Upper lobe of left lung (tissue), 6 donors: ENCODE data around the gene PUM1. TPM values are rescaled to one million over a fixed set of nuclear protein-coding genes. Genes with fewer than 3 reads are reported as not detected.
A peak's percentile ranks its signal among the peaks of the same experiment; 100 is the strongest.

Experiments used
- ATAC-seq, 2 donors: fragments of 200-7000 bp; cut with Tn5 transposase; one replicate each; pipeline ENCODE4 v1.9.1; 2022; ENCODE audit warnings: mild to moderate bottlenecking in 2 of 2, moderate library complexity in 2 of 2; ENCODE audit not compliant: low FRiP score in 2 of 2
- DNase-seq, 2 donors: peaks; one replicate each; pipeline ENCODE4 v3.0.0-alpha.2; 2019 to 2020
- H3K27ac ChIP-seq, 4 donors: fragments of 200-600 bp; sonication (generic); one replicate each; pipeline ENCODE4 v1.5.1; 2016 to 2019
- H3K27me3 ChIP-seq, 4 donors: fragments of 200-600 bp; sonication (generic); one replicate each; pipeline ENCODE4 v1.5.1; 2017 to 2019
- H3K36me3 ChIP-seq, 4 donors: fragments of 200-600 bp; sonication (generic); one replicate each; pipeline ENCODE4 v1.5.1; 2016 to 2019
- H3K4me1 ChIP-seq, 4 donors: fragments of 200-600 bp; sonication (generic); one replicate each; pipeline ENCODE4 v1.5.1; 2018 to 2019
- H3K4me3 ChIP-seq, 4 donors: fragments of 200-600 bp; sonication (generic); one replicate each; pipeline ENCODE4 v1.5.1; 2017 to 2019; ENCODE audit warnings: mild to moderate bottlenecking in 2 of 4, moderate library complexity in 1 of 4
- H3K9me3 ChIP-seq, 4 donors: fragments of 200-600 bp; sonication (generic); one replicate each; pipeline ENCODE4 v1.5.1; 2018 to 2019
- EP300 ChIP-seq, 4 donors: sonication (generic); formaldehyde crosslinking; IDR thresholded peaks; one replicate each; pipeline ENCODE4 v1.5.1; 2017; ENCODE audit warnings: antibody characterized with exemption in 4 of 4, control low read depth in 2 of 4
- POLR2A ChIP-seq, 4 donors: fragments of 450-650 bp; IDR thresholded peaks; one replicate each; pipeline ENCODE4 v1.5.1; 2016 to 2017; ENCODE audit warnings: antibody characterized with exemption in 4 of 4, mild to moderate bottlenecking in 2 of 4
- POLR2AphosphoS5 ChIP-seq, 2 donors: sonication (generic); formaldehyde crosslinking; IDR thresholded peaks; one replicate each; pipeline ENCODE4 v1.5.1; 2017; ENCODE audit warnings: antibody characterized with exemption in 2 of 2
- WGBS, 2 donors: methylation state at CpG; one replicate each; pipeline ENCODE4 v1.1.5; 2017 to 2018; 5-methylcytosine and 5-hydroxymethylcytosine counted together
- total RNA-seq, 6 donors: library from RNA; depleted of rRNA in 4 of 6; stranded (reverse); fragments of >200 nt in 4 of 6; gene quantifications; one replicate each; pipeline versions ENCODE4 v1.1.0 to v1.2.1, GENCODE V29; 2016 to 2021
- TF ChIP-seq, protein P1 (sequence below), 6 experiments: fragments of 450-650 bp in 4 of 6; fragments of 200-600 bp in 2 of 6; sonication (generic) in 2 of 6; IDR thresholded peaks; one replicate each; pipeline ENCODE4 v1.5.1; 2016 to 2019; ENCODE audit warnings: antibody characterized with exemption in 6 of 6
- donor health status: DM: no; HTN: no; CAD: no; lungs with moderate emphysema.
- donor health status: DM: no; HTN: yes; CAD: no; lungs with severe emphysema.

Gene PUM1
- total RNA-seq, 6 donors from 2014 or later: 85.7 to 124 (median 99.8) TPM

DNA sequence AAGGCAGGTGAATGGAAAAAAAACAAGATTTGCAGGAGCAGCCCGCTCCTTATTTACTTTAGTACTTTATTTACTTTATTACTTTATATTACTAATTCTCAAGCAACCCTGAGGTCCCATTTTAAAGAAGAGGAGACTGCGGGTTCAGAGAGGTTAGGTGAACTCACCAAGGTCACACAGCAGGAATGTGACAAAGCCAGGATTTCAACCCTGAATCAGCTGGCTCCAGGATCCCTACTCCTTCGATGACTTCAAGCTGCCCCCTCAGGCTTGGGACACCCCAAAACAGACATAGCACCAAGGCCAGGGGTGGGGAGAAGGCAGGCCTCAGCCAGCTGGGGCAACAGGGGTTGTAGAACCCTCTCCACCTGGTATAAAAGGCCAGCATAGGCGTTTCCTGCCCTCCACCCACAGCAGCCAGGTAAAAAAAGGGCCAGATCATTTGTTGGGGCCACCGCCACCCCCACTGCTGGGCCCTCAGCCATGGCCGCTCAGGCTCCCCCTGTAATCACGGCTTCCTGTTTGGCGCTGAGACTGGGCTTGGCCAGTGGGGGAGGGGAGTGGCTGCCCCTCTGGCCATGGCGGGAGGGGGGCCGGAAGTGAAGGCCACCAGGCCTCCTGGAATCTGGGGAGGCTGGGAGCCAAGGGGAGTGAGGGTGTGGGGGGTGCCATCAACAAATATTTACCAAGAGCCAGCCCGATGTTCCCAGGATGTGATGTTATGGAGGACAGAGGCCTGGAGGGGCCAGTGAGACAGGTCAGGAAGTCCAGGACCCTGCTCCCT is 163.5 kb downstream of the PUM1 start:
- H3K9me3 ChIP-seq: no peaks in the 10 kb centered on the region
- TF ChIP-seq POLR2AphosphoS5 (IDR thresholded peaks at IDR 0.05): peak; percentile 47 to 52
- TF ChIP-seq EP300 (IDR thresholded peaks at IDR 0.05): no peak
- TF ChIP-seq POLR2A (IDR thresholded peaks at IDR 0.05): no peak
- TF ChIP-seq, protein P1, sequence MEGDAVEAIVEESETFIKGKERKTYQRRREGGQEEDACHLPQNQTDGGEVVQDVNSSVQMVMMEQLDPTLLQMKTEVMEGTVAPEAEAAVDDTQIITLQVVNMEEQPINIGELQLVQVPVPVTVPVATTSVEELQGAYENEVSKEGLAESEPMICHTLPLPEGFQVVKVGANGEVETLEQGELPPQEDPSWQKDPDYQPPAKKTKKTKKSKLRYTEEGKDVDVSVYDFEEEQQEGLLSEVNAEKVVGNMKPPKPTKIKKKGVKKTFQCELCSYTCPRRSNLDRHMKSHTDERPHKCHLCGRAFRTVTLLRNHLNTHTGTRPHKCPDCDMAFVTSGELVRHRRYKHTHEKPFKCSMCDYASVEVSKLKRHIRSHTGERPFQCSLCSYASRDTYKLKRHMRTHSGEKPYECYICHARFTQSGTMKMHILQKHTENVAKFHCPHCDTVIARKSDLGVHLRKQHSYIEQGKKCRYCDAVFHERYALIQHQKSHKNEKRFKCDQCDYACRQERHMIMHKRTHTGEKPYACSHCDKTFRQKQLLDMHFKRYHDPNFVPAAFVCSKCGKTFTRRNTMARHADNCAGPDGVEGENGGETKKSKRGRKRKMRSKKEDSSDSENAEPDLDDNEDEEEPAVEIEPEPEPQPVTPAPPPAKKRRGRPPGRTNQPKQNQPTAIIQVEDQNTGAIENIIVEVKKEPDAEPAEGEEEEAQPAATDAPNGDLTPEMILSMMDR (IDR thresholded peaks at IDR 0.05): no peak
- H3K36me3 ChIP-seq: no peaks in the 10 kb centered on the region
- no peak overlapping the region for H3K4me3 ChIP-seq
- H3K27ac ChIP-seq: peak overlapping the region; percentile 55 to 83 (median 72)
- 31 to 44% methylated on average over 8 to 10 of the region's 11 CpGs for whole genome bisulfite sequencing, 2 donors
- H3K27me3 ChIP-seq: no peaks in the 10 kb centered on the region
- H3K4me1 ChIP-seq: peaks cover 20 to 37% (median 34%) of the 10 kb centered on the region in 4 donors
- no peak for DNase-seq
- peak in 1 of 2 donors; percentile 2 for ATAC-seq

DNA sequence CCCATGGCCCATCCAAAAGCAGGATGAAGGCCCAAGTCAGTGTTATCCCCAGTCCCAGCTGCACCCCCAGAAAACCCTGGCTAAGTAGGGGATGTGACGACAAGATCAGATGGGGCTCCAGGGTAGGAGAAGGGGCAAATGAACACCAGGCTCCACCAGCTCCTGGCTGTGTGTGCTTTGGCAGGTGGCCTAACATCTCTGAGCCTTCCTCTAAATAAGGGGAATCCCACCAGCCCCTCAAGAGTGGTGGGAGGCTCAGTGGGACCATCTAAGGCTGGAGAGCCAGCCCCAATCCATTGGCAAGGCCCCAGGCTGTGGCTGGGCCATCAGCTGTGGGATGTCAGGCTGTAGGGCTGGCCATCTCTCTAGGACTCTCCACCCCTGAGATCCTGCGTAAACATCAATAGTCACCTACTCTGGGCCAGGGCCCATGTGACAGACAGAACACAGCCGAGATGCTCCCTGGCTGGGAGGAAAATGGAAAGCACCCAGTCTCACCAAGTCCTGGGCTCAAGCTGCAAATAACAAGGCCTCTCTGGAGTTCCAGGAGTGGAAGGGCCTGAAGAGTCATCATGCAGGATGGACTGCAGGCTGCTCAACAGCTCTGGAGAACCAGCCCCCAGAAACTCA is 164.5 kb downstream of the PUM1 start:
- DNase-seq (no peak), ATAC-seq (no peak)
- TF ChIP-seq POLR2AphosphoS5 (IDR thresholded peaks at IDR 0.05): no peak
- TF ChIP-seq, protein P1 (IDR thresholded peaks at IDR 0.05): no peak
- TF ChIP-seq POLR2A (IDR thresholded peaks at IDR 0.05): no peak
- no peak for TF ChIP-seq EP300 (IDR thresholded peaks at IDR 0.05)
- H3K27me3 ChIP-seq: no peaks in the 10 kb centered on the region
- no peaks in the 10 kb centered on the region for H3K36me3 ChIP-seq
- no peaks in the 10 kb centered on the region for H3K9me3 ChIP-seq
- H3K4me3 ChIP-seq: no peak overlapping the region
- peak overlapping the region in 2 of 4 donors; percentile 81 to 83 for H3K27ac ChIP-seq
- peaks cover 20 to 29% (median 28%) of the 10 kb centered on the region in 4 donors for H3K4me1 ChIP-seq
- 80 to 85% methylated on average over 2 to 3 of the region's 3 CpGs for WGBS, 2 donors

DNA sequence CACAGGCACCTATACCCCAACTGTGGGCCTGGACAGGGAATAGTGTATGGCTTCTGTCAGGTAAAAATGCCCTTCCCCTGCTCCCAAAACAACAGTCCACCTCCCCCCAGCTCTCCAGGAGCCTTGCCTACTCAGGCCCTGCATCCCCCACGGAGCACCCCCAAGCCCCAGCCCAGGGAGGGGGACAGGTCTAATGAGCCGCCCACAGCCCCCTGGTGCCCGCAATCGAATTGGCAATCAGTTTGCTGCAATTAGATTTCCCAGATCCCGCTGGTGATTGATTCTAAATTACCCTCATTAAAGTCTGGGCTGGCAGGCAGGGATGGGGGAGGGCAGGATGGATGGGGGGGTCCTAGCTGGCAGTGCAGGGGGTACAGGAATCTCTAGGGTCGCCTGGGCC is 165.0 kb downstream of the PUM1 start:
- Histone ChIP-seq H3K9me3 (no peaks in the 10 kb centered on the region), H3K27me3 (no peaks in the 10 kb centered on the region), H3K27ac (no peak overlapping the region), H3K4me3 (no peak overlapping the region), H3K4me1 (peaks cover 20 to 29% (median 25%) of the 10 kb centered on the region in 4 donors), H3K36me3 (no peaks in the 10 kb centered on the region)
- TF ChIP-seq EP300 (IDR thresholded peaks at IDR 0.05) (no peak), POLR2AphosphoS5 (IDR thresholded peaks at IDR 0.05) (no peak), POLR2A (IDR thresholded peaks at IDR 0.05) (no peak)
- TF ChIP-seq, protein P1 (IDR thresholded peaks at IDR 0.05): no peak
- WGBS, 2 donors: 90 to 100% methylated on average over 2 to 5 of the region's 6 CpGs
- no peak for DNase-seq
- ATAC-seq: no peak

DNA sequence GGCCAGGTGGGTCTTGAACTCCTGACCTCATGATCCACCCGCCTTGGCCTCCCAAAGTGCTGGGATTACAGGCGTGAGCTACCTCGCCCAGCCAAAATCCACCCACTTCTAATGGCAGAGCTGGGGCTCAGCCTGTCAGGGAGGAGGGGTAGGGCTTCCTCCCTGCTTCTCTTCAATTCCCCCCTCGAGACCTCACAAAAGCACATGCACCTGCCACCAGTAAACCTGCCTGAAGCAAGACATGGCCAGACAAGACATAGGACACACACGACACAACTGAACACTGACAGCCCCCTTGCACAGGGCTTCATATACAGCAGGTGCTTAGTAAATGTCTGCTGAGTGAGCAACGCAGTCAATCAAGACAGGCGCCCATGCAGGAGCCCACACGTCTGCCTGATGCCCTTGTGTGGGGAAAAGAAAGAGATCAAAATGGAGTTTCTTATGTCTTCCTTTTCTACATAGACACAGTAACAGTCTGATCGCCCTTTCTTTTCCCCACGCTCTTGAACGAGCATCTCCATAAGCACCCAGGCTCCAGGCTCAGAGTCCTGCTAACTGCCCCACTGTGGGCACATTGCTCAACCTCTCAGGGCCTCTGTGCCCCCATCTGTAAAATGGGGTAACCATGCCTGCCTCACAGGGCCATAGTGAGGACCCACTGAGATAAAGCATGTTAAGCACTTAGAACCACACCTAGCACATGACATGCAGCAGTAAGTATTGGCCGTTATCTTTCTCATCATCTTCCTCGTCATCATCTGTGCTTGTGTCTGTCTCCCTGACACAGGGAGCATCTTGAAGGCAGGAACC is 165.7 kb downstream of the PUM1 start:
- Histone ChIP-seq H3K4me3 (no peak overlapping the region), H3K27me3 (no peaks in the 10 kb centered on the region), H3K4me1 (peaks cover 20 to 32% (median 25%) of the 10 kb centered on the region in 4 donors), H3K27ac (no peak overlapping the region), H3K9me3 (no peaks in the 10 kb centered on the region), H3K36me3 (no peaks in the 10 kb centered on the region)
- TF ChIP-seq EP300 (IDR thresholded peaks at IDR 0.05) (no peak), POLR2AphosphoS5 (IDR thresholded peaks at IDR 0.05) (no peak), POLR2A (IDR thresholded peaks at IDR 0.05) (no peak)
- TF ChIP-seq, protein P1 (IDR thresholded peaks at IDR 0.05): no peak
- no peak for DNase-seq
- ATAC-seq: no peak
- whole genome bisulfite sequencing, 2 donors: 90% methylated on average over 11 to 13 of the region's 13 CpGs
